H1 (cell line): Measurements from ENCODE around the gene SLX4IP.

Source experiments
- EGR1 ChIP-seq: IDR thresholded peaks from 2 replicates; pipeline ENCODE4 v1.6.1; 2011; ENCODE audit warnings: low read depth, low read length, borderline replicate concordance
- RBBP5 ChIP-seq: IDR thresholded peaks from 2 replicates; pipeline ENCODE4 v1.7.1; 2012; ENCODE audit warnings: low read depth, mild to moderate bottlenecking, inconsistent platforms, low read length, moderate library complexity, borderline replicate concordance
- TF ChIP-seq, protein P1 (sequence below), 3 experiments: IDR thresholded peaks; 1 replicate in 2 of 3; 2 replicates in 1 of 3; pipeline versions ENCODE4 v1.5.1 to v1.6.1; 2011; ENCODE audit warnings: low read length in 3 of 3, mild to moderate bottlenecking in 3 of 3, inconsistent platforms in 2 of 3, low read depth in 1 of 3, moderate library complexity in 1 of 3; ENCODE audit not compliant: insufficient read depth in 1 of 3; ENCODE audit errors: control extremely low read depth in 1 of 3
- TF ChIP-seq, protein P2 (sequence below): IDR thresholded peaks from 2 replicates; pipeline ENCODE4 v1.6.1; 2012; ENCODE audit warnings: inconsistent platforms
- TF ChIP-seq, protein P3 (sequence below): IDR thresholded peaks from 2 replicates; pipeline ENCODE4 v1.6.1; 2011; ENCODE audit warnings: low read length, improper control_type of control experiment

DNA sequence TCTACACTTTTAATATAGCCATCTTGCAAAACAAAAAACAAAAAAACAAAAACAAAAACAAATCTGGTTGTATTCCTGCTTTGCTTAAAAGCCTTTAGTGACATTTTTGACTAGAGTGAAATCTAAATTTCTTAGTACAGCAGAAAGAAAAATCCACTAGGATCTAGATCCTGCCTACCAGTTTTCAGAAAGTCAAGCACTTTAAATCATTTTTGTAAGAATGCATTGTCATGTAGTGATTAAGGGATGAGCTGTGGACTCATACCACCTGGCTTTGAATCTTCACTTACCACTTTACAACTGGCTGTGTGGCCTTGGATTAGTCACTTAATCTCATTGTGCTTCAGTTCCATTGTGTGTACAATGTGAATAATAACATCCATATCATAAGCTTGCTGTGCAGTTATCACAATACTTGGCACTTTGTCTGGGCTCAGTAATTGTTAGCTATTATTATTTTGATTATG is 5.1 kb upstream of the SLX4IP start:
- TF ChIP-seq, protein P1, sequence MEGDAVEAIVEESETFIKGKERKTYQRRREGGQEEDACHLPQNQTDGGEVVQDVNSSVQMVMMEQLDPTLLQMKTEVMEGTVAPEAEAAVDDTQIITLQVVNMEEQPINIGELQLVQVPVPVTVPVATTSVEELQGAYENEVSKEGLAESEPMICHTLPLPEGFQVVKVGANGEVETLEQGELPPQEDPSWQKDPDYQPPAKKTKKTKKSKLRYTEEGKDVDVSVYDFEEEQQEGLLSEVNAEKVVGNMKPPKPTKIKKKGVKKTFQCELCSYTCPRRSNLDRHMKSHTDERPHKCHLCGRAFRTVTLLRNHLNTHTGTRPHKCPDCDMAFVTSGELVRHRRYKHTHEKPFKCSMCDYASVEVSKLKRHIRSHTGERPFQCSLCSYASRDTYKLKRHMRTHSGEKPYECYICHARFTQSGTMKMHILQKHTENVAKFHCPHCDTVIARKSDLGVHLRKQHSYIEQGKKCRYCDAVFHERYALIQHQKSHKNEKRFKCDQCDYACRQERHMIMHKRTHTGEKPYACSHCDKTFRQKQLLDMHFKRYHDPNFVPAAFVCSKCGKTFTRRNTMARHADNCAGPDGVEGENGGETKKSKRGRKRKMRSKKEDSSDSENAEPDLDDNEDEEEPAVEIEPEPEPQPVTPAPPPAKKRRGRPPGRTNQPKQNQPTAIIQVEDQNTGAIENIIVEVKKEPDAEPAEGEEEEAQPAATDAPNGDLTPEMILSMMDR (IDR thresholded peaks at IDR 0.05; ENCODE audit: control extremely low read depth in 1 of 3, insufficient read depth in 1 of 3, low read depth in 1 of 3, low read length in 3 of 3): no peak
- TF ChIP-seq RBBP5: no peak
- TF ChIP-seq EGR1: no peak
- TF ChIP-seq, protein P2, sequence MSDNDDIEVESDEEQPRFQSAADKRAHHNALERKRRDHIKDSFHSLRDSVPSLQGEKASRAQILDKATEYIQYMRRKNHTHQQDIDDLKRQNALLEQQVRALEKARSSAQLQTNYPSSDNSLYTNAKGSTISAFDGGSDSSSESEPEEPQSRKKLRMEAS: no peak
- TF ChIP-seq, protein P3, sequence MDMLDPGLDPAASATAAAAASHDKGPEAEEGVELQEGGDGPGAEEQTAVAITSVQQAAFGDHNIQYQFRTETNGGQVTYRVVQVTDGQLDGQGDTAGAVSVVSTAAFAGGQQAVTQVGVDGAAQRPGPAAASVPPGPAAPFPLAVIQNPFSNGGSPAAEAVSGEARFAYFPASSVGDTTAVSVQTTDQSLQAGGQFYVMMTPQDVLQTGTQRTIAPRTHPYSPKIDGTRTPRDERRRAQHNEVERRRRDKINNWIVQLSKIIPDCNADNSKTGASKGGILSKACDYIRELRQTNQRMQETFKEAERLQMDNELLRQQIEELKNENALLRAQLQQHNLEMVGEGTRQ: no peak
